Lower leg skin (tissue), 3 donors: Measurements from ENCODE around the gene C1QTNF6.

Experiments used
- CTCF ChIP-seq, 3 donors: fragments of 450-650 bp; IDR thresholded peaks; one replicate each; pipeline ENCODE4 v1.5.1; 2016; ENCODE audit warnings: antibody characterized with exemption in 3 of 3, mild to moderate bottlenecking in 3 of 3, moderate library complexity in 2 of 3
- POLR2A ChIP-seq, 2 donors: fragments of 450-650 bp; IDR thresholded peaks; one replicate each; pipeline ENCODE4 v1.6.1; 2016 to 2017; ENCODE audit warnings: antibody characterized with exemption in 2 of 2, mild to moderate bottlenecking in 1 of 2, moderate library complexity in 1 of 2

- TF ChIP-seq POLR2A (IDR thresholded peaks at IDR 0.05), result no peak
- TF ChIP-seq CTCF (IDR thresholded peaks at IDR 0.05), result no peak
Observed at GRCh38 chr22:37184380-37184755, 3.7 kb downstream of the C1QTNF6 start.
